ENCODE data around the gene SLC6A3. TPM values are rescaled to one million over a fixed set of nuclear protein-coding genes. Genes with fewer than 3 reads are reported as not detected.

The SLC6A3 gene
- total RNA-seq = not detected

GRCh38 chr5:1445313-1445688, at the start of gene SLC6A3:
Gene SLC6A3 (minus strand): TSS chr5:1445440. CDS start chr5:1443197, 2,243 bp downstream.
- ChIA-PET POLR2A (no interaction called here), CTCF (no interaction called here)
- Mint-ChIP-seq H3K36me3 (no peaks in the 10 kb centered on the region), H3K27me3 (peaks cover 44% of the 10 kb centered on the region), H3K27ac (no peak within 1 kb of the TSS), H3K4me3 (no peak within 1 kb of the TSS), H3K4me1 (ENCODE audit: low read depth) (peaks cover 7% of the 10 kb centered on the region), H3K9me3 (peaks cover 3% of the 10 kb centered on the region)
- intact Hi-C loops (cut with micrococcal nuclease) = no loop called here
- no peak for DNase-seq

GRCh38 chr5:1493941-1494340, 48.7 kb upstream of the SLC6A3 start:
- Mint-ChIP-seq H3K27me3 (no peaks in the 10 kb centered on the region), H3K4me1 (ENCODE audit: low read depth) (peaks cover 49% of the 10 kb centered on the region), H3K27ac (no peak overlapping the region), H3K36me3 (peaks cover 42% of the 10 kb centered on the region), H3K9me3 (no peaks in the 10 kb centered on the region), H3K4me3 (no peak overlapping the region)
- DNase-seq = no peak
- CTCF ChIA-PET = no interaction called here
- POLR2A ChIA-PET = no interaction called here
- intact Hi-C loops (cut with micrococcal nuclease) = no loop called here

GRCh38 chr5:1493413-1493812, 48.2 kb upstream of the SLC6A3 start:
- POLR2A ChIA-PET = no interaction called here
- peaks cover 51% of the 10 kb centered on the region for H3K4me1 Mint-ChIP-seq (ENCODE audit: low read depth)

DNA sequence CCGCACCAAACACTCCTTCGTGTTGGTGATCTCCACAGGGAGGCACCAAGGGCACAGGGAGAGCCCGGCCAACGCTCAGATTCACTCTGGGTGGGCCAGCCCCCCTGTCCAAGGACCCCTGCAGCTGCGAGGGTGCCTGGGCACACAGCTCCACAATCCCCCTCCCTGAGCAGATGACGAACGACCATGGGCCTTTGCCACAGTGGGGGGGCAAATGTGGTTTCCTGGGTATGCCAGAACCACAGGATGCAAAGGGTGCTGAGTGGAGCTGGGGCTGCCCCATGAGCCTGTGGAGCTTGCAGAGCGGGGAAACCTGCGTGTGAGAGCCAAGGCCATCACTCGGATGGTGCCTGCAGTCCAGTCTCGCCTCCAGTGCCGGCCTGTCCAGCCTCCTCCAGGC, 47.5 kb upstream of the SLC6A3 start:
- POLR2A ChIA-PET = no interaction called here
- Mint-ChIP-seq H3K27ac (no peak overlapping the region), H3K4me3 (no peak overlapping the region), H3K36me3 (peaks cover 47% of the 10 kb centered on the region), H3K4me1 (ENCODE audit: low read depth) (peaks cover 51% of the 10 kb centered on the region), H3K27me3 (no peaks in the 10 kb centered on the region), H3K9me3 (no peaks in the 10 kb centered on the region)
- DNase-seq = peak; percentile 34
- CTCF ChIA-PET = interaction anchor here (1.3 to 1.5 kb wide), 2 partner anchors 112 to 152 kb away, joined by 3 to 5 read pairs; no protein-coding TSS in a partner anchor
- intact Hi-C loops (cut with micrococcal nuclease) = no loop called here

More at GRCh38 chr5:1493413-1493812, 48.2 kb upstream of the SLC6A3 start:
- DNase-seq = no peak
- intact Hi-C loops (cut with micrococcal nuclease) = no loop called here
- peaks cover 45% of the 10 kb centered on the region for H3K36me3 Mint-ChIP-seq
- no peak overlapping the region for H3K27ac Mint-ChIP-seq
- no peaks in the 10 kb centered on the region for H3K27me3 Mint-ChIP-seq
- no peak overlapping the region for H3K4me3 Mint-ChIP-seq
- H3K9me3 Mint-ChIP-seq = no peaks in the 10 kb centered on the region
- CTCF ChIA-PET = no interaction called here

DNA sequence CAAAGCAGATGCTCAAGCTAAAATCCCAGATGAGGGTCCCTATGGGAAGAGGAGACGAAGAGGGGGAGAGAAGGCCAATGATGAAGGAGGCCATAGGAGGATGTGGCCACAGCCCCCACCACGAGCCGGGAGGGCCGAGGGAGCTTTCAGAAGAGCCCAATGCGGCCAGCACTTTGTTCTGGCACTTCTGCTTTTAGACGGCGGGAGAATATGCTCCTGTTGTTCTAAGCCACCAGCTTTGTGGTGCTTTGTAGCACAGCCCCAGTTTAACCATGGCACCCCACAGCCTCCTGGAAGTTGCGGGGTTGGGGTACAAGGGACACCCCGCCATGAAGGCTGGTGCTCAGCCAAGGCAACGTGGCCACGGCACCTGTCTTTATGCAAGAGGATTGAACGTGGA, 45.1 kb upstream of the SLC6A3 start:
- ChIA-PET POLR2A (no interaction called here), CTCF (interaction anchor here (1.2 kb wide), 1 partner anchor 12 kb away, joined by 3 read pairs; no protein-coding TSS in a partner anchor)
- DNase-seq = no peak
- intact Hi-C loops (cut with micrococcal nuclease) = no loop called here
- peaks cover 56% of the 10 kb centered on the region for H3K36me3 Mint-ChIP-seq
- H3K4me1 Mint-ChIP-seq (ENCODE audit: low read depth) = peaks cover 36% of the 10 kb centered on the region
- H3K9me3 Mint-ChIP-seq = no peaks in the 10 kb centered on the region
- no peaks in the 10 kb centered on the region for H3K27me3 Mint-ChIP-seq
- no peak overlapping the region for H3K27ac Mint-ChIP-seq
- H3K4me3 Mint-ChIP-seq = no peak overlapping the region

DNA sequence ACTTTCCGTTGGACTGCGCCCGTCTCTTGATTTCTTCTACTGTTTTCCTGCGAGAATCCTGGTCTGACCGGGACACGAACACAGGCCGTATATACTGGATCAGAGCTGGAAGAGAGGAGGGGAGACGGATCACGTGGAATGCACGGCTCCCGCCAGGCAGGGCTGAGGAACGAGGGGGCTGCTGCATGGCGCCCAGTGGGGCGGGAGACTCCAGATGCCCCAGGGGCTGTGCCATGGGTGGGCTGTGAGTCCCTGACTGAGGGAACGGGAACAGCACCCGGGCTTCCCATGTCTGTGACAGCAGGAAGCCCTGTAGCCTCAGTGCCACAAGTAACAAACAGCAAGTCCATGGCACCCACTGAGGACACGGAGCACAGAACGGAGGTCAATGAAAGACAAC, 44.5 kb upstream of the SLC6A3 start:
- Mint-ChIP-seq H3K4me1 (ENCODE audit: low read depth) (peaks cover 32% of the 10 kb centered on the region), H3K27ac (peak overlapping the region; percentile 80), H3K36me3 (peaks cover 56% of the 10 kb centered on the region), H3K27me3 (no peaks in the 10 kb centered on the region), H3K4me3 (no peak overlapping the region), H3K9me3 (no peaks in the 10 kb centered on the region)
- POLR2A ChIA-PET = interaction anchor here (1.2 kb wide), 1 partner anchor 17 kb away, joined by 3 read pairs; no protein-coding TSS in a partner anchor
- CTCF ChIA-PET = interaction anchor here (1.0 to 1.8 kb wide), 3 partner anchors 10 to 155 kb away, joined by 3 to 8 read pairs (median 7); no protein-coding TSS in a partner anchor
- intact Hi-C loops (cut with micrococcal nuclease) = loop anchor here (1.0 to 5.0 kb wide), 3 partner anchors 33 to 172 kb away; partner anchors contain the start of gene LPCAT1
- DNase-seq = no peak

DNA sequence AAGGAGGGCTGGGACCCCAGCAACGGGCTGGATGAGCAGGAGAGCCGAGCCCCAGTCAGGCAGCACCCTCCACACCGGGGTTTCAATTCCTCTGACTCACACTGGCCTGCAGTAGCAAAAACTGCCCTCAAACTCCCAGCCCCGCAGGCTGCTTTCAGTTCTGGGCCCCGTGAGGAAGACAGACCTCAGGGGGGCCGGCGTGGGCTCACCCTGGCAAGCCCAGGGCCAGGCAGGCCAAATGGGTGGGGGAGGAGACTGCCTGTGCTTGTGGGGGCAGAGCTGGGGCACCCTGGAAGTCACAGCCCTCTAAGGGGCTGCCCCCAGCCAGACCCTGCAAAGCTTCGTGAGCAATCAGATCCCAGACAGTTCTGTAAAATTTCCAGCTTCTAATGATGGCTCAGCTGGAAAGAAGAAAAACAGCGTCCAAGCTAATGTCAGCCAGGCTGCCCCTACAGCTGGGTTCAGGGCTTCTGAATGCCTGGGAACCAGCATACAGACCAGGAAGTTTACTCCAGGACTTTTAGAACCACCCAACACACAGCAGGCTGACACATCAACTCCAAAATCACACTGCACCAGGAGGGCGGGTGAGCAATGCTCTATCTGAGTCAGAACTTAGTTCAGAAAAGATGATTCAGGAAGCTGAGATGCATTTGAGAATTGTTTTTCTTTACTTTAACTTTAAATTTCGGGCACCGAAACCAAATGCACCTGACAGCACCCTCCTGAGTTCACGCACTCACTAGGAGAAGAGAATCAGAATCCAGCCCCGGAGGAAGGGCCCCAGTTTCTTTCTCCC, 43.8 kb upstream of the SLC6A3 start:
- Mint-ChIP-seq H3K4me3 (no peak overlapping the region), H3K36me3 (peaks cover 52% of the 10 kb centered on the region), H3K27me3 (no peaks in the 10 kb centered on the region), H3K9me3 (no peaks in the 10 kb centered on the region), H3K4me1 (ENCODE audit: low read depth) (peaks cover 32% of the 10 kb centered on the region), H3K27ac (peak overlapping the region; percentile 80)
- DNase-seq = peak; percentile 80
- intact Hi-C loops (cut with micrococcal nuclease) = loop anchor here (1.0 to 5.0 kb wide), 3 partner anchors 34 to 172 kb away; partner anchors contain the start of gene LPCAT1
- ChIA-PET CTCF (interaction anchor here (1.0 to 1.8 kb wide), 2 partner anchors 9 to 156 kb away, joined by 7 to 8 read pairs; no protein-coding TSS in a partner anchor), POLR2A (interaction anchor here (1.2 kb wide), 1 partner anchor 17 kb away, joined by 3 read pairs; no protein-coding TSS in a partner anchor)

- no peak for DNase-seq
- CTCF ChIA-PET = no interaction called here
- H3K4me3 Mint-ChIP-seq = no peak overlapping the region
- no peaks in the 10 kb centered on the region for H3K9me3 Mint-ChIP-seq
- intact Hi-C loops (cut with micrococcal nuclease) = loop anchor here (5.0 kb wide), 1 partner anchor 170 kb away; no protein-coding TSS in a partner anchor
- H3K4me1 Mint-ChIP-seq (ENCODE audit: low read depth) = peaks cover 29% of the 10 kb centered on the region
- no peaks in the 10 kb centered on the region for H3K27me3 Mint-ChIP-seq
- no peak overlapping the region for H3K27ac Mint-ChIP-seq
- POLR2A ChIA-PET = no interaction called here
- H3K36me3 Mint-ChIP-seq = peaks cover 38% of the 10 kb centered on the region
These were observed 42.0 kb upstream of the SLC6A3 start for GRCh38 chr5:1487079-1487764.

DNA sequence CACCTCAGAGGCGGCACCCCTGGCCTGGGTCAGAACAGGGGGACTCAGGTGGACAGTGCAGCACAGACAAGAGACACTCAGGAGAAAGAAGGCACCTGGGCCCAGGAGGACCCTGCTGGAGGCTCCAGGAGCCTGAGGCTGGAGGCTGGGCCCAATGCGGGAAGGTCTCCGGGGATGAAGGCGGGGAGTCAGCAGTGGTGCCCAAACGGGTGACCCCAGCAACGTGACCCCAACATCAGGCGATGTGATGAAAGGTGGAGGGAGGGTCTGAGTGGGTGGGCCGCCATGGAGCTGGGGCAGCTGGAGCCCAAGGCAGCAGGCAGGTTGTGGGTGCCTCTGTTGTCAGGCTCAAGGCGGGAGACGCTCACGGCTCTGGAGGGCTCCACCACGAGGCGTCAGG, 41.0 kb upstream of the SLC6A3 start:
- no peak for DNase-seq
- Mint-ChIP-seq H3K4me3 (no peak overlapping the region), H3K36me3 (peaks cover 35% of the 10 kb centered on the region), H3K27ac (no peak overlapping the region), H3K9me3 (no peaks in the 10 kb centered on the region), H3K4me1 (ENCODE audit: low read depth) (peaks cover 29% of the 10 kb centered on the region), H3K27me3 (no peaks in the 10 kb centered on the region)
- intact Hi-C loops (cut with micrococcal nuclease) = loop anchor here (5.0 kb wide), 1 partner anchor 169 kb away; no protein-coding TSS in a partner anchor
- ChIA-PET CTCF (no interaction called here), POLR2A (no interaction called here)

DNA sequence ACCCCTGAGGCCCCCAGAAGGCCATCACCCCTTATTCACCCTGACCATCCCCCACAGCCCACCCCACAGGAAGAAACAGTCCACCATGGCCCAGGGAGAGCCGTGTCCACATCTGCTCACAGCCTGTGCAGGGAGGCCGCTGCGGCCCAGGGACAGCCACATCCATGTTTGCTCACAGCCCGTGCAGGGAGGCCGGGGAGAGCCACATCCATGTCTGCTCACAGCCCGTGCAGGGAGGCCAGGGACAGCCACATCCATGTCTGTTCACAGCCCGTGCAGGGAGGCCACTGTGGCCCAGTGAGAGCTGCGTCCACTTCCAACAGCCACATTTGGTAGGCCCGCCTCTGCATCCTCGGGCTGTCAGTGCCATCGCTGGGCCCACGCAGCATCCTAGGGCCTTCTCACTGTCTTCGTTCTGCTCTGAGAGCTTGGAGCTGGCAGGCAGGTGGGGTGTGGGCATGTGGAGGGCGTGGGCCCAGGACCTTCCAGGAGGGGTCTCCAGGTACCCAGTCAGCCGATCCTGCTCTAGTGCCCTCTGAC, 40.4 kb upstream of the SLC6A3 start:
- H3K27ac Mint-ChIP-seq = no peak overlapping the region
- intact Hi-C loops (cut with micrococcal nuclease) = loop anchor here (5.0 kb wide), 1 partner anchor 168 kb away; no protein-coding TSS in a partner anchor
- H3K27me3 Mint-ChIP-seq = no peaks in the 10 kb centered on the region
- H3K4me3 Mint-ChIP-seq = no peak overlapping the region
- ChIA-PET POLR2A (no interaction called here), CTCF (interaction anchor here (1.1 kb wide), 1 partner anchor 159 kb away, joined by 4 read pairs; no protein-coding TSS in a partner anchor)
- DNase-seq = no peak
- H3K9me3 Mint-ChIP-seq = no peaks in the 10 kb centered on the region
- peaks cover 29% of the 10 kb centered on the region for H3K36me3 Mint-ChIP-seq
- H3K4me1 Mint-ChIP-seq (ENCODE audit: low read depth) = peaks cover 25% of the 10 kb centered on the region

DNA sequence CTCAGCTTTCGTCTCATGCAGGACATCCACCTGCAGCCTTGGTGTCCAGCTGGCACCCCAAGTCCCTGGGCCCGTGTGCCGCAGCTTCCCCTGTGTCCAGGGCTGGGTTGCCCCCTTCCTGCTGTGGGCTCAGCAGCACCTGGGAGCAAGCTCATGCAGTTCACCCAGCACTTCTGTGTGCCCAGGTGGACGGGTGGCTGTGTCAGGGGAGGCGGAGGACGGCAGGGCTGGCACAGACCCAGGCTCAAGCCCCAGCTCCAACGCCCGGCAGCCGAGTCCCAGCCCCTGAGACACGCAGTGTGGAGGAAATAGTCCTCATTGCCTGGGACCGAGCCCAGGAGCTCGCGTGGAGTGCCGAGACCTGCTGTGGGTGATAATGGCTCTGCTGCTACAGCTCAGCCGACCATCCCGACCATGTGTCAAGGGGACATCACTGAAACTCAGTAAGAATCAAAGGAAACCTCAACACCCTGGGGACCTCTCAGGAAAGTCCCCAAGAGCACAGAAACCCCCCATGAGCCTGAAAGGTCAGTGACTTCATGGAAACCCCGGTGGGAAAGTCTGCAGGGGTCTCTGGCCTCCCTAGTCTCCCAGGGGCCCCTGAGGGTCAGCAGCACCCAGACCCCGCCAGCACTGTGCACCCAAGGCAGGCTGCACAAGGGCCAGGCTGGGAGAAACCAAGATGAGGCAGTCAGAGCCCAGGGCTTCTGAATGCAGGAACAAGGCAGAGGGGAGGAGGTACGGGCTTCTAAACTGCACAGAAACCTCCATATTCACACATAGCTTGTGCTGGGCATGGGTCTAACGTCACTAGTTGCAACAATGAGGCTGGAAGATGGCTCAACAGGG, 39.7 kb upstream of the SLC6A3 start:
- Mint-ChIP-seq H3K27ac (no peak overlapping the region), H3K4me1 (ENCODE audit: low read depth) (peaks cover 18% of the 10 kb centered on the region), H3K27me3 (no peaks in the 10 kb centered on the region), H3K9me3 (no peaks in the 10 kb centered on the region), H3K4me3 (no peak overlapping the region), H3K36me3 (peaks cover 23% of the 10 kb centered on the region)
- intact Hi-C loops (cut with micrococcal nuclease) = loop anchor here (5.0 kb wide), 1 partner anchor 168 kb away; no protein-coding TSS in a partner anchor
- CTCF ChIA-PET = interaction anchor here (0.6 to 1.1 kb wide), 2 partner anchors 109 to 160 kb away, joined by 3 to 4 read pairs; no protein-coding TSS in a partner anchor
- DNase-seq = no peak
- POLR2A ChIA-PET = no interaction called here
